Lower leg skin (tissue), 3 donors: ENCODE data around the gene CCDC85C.

Experiments
- CTCF ChIP-seq, 3 donors: fragments of 450-650 bp; IDR thresholded peaks; one replicate each; pipeline ENCODE4 v1.5.1; 2016; ENCODE audit warnings: antibody characterized with exemption in 3 of 3, mild to moderate bottlenecking in 3 of 3, moderate library complexity in 2 of 3
- POLR2A ChIP-seq, 2 donors: fragments of 450-650 bp; IDR thresholded peaks; one replicate each; pipeline ENCODE4 v1.6.1; 2016 to 2017; ENCODE audit warnings: antibody characterized with exemption in 2 of 2, mild to moderate bottlenecking in 1 of 2, moderate library complexity in 1 of 2

GRCh38 chr14:99552572-99553216, 51.3 kb downstream of the CCDC85C start:
- TF ChIP-seq CTCF (IDR thresholded peaks at IDR 0.05) (no peak), POLR2A (IDR thresholded peaks at IDR 0.05) (no peak)
